Measurements from ENCODE around the gene GMDS. TPM values are rescaled to one million over a fixed set of nuclear protein-coding genes. Genes with fewer than 3 reads are reported as not detected.

The GMDS gene
- total RNA-seq, 4 donors from 2014 or later = 9.5 to 32.8 (median 22.4) TPM

- Histone ChIP-seq H3K27ac (no peak overlapping the region), H3K27me3 (no peaks in the 10 kb centered on the region), H3K9me3 (no peaks in the 10 kb centered on the region), H3K36me3 (peaks cover 7 to 9% of the 10 kb centered on the region in 2 donors), H3K4me3 (replicated peaks in 1 of 3) (no peak overlapping the region), H3K4me1 (no peaks in the 10 kb centered on the region)
- intact Hi-C loops (cut with DNase I) = no loop called here
- no peak for TF ChIP-seq CTCF (IDR thresholded peaks at IDR 0.05)
- no peak for TF ChIP-seq POLR2A (IDR thresholded peaks at IDR 0.05)
- WGBS, 2 donors = 84 to 94% methylated on average over 3 of the region's 3 CpGs
- DNase-seq = no peak
Observed at GRCh38 chr6:2272696-2273095, 27.3 kb upstream of the GMDS start.

GRCh38 chr6:2270054-2270453 lies 24.6 kb upstream of the GMDS start:
- no peak overlapping the region for H3K4me3 ChIP-seq (replicated peaks in 1 of 3)
- H3K9me3 ChIP-seq = no peaks in the 10 kb centered on the region
- H3K27me3 ChIP-seq = no peaks in the 10 kb centered on the region
- intact Hi-C loops (cut with DNase I) = no loop called here
- no peak for DNase-seq
- WGBS, 2 donors = 98 to 99% methylated on average over 3 of the region's 3 CpGs
- TF ChIP-seq CTCF (IDR thresholded peaks at IDR 0.05) = no peak
- TF ChIP-seq POLR2A (IDR thresholded peaks at IDR 0.05) = no peak
- no peak overlapping the region for H3K27ac ChIP-seq
- H3K4me1 ChIP-seq = no peaks in the 10 kb centered on the region
- peaks cover 7 to 9% of the 10 kb centered on the region in 2 donors for H3K36me3 ChIP-seq

GRCh38 chr6:2266841-2267240 lies 21.4 kb upstream of the GMDS start:
- no peak overlapping the region for H3K27ac ChIP-seq
- H3K4me1 ChIP-seq = no peaks in the 10 kb centered on the region
- H3K36me3 ChIP-seq = peaks cover 2 to 5% of the 10 kb centered on the region in 2 donors
- intact Hi-C loops (cut with DNase I) = no loop called here
- no peaks in the 10 kb centered on the region for H3K27me3 ChIP-seq
- H3K9me3 ChIP-seq = no peaks in the 10 kb centered on the region
- TF ChIP-seq POLR2A (IDR thresholded peaks at IDR 0.05) = no peak
- no peak for TF ChIP-seq CTCF (IDR thresholded peaks at IDR 0.05)
- WGBS, 2 donors = 94 to 100% methylated on average over 1 of the region's 1 CpG
- no peak for DNase-seq
- no peak overlapping the region for H3K4me3 ChIP-seq (replicated peaks in 1 of 3)

- H3K4me1 ChIP-seq = no peaks in the 10 kb centered on the region
- no peak for TF ChIP-seq CTCF (IDR thresholded peaks at IDR 0.05)
- no peak for TF ChIP-seq POLR2A (IDR thresholded peaks at IDR 0.05)
- H3K27ac ChIP-seq = no peak overlapping the region
- H3K9me3 ChIP-seq = no peaks in the 10 kb centered on the region
- peaks cover 2 to 5% of the 10 kb centered on the region in 2 donors for H3K36me3 ChIP-seq
- intact Hi-C loops (cut with DNase I) = no loop called here
- 78% methylated on average over 3 of the region's 3 CpGs for WGBS, 2 donors
- H3K27me3 ChIP-seq = no peaks in the 10 kb centered on the region
- H3K4me3 ChIP-seq (replicated peaks in 1 of 3) = no peak overlapping the region
- DNase-seq = no peak
Observed at GRCh38 chr6:2266031-2266795, 20.8 kb upstream of the GMDS start.

- TF ChIP-seq CTCF (IDR thresholded peaks at IDR 0.05) (no peak), POLR2A (IDR thresholded peaks at IDR 0.05) (no peak)
Observed at GRCh38 chr6:2264932-2265331, 19.5 kb upstream of the GMDS start.

More at GRCh38 chr6:2264932-2265331, 19.5 kb upstream of the GMDS start:
- H3K4me3 ChIP-seq (replicated peaks in 1 of 3) = no peak overlapping the region
- peaks cover 2 to 5% of the 10 kb centered on the region in 2 donors for H3K36me3 ChIP-seq
- no peaks in the 10 kb centered on the region for H3K4me1 ChIP-seq
- WGBS, 2 donors = 95 to 97% methylated on average over 2 of the region's 2 CpGs
- no peaks in the 10 kb centered on the region for H3K27me3 ChIP-seq
- no peaks in the 10 kb centered on the region for H3K9me3 ChIP-seq
- no peak overlapping the region for H3K27ac ChIP-seq
- intact Hi-C loops (cut with DNase I) = no loop called here
- DNase-seq = no peak
